NCI-H345 treated with DMSO at 0.1 percent for 48 hours (cell line): Measurements from ENCODE around the gene ADCY4.
"Not testable (repeated sequence)": the region's sequence is repeated elsewhere in the genome, so short reads cannot be mapped to it uniquely, and the experiment has no call there.

Source experiments
- DNase-seq: peaks from one replicate; lab custom pipeline; 2025; ENCODE audit not compliant: unreplicated experiment; lab: John Stamatoyannopoulos, UW

ADCY4 gene

DNA sequence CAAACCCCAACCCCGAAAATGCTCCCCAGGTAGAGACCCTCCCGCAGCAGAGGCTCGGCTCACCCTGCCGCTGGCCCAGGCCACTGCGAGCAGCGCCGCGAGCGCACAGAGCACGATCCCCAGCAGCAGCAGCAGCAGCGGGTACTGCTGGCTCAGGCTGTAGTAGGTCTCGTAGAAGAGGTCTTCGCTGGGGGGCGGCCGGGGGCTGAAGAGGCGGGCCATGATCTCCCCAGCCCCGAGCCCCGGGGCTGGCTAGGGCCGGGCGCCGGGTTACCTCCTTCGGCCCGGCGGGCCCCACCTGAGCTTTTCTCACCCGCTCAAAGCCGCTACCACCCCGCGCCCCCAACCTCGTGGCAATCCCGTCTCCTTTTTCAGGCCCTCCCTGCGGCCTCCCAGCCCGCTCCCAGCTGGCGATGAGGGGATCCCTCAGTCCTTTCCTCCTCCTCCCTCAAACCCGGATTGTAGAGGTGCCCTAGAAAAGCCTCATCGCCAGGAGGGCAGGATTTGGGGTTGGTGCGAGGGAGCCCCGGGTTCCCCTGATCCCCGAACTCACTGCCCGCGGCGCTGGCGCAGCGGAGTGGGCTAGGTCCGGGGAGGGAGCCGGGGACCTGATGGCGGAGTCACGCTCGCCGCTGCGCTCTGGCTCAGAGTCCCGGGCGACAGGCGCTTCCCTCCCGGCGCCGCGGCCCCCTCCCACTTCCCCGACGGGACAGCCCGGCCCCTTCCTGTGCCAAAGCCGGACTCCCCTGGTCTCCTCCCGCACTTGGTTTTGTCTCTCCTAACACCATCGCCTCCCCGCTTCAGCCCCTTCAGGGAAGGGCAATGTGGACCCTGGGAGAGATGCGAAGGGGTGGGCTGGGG lies at the start of gene ADCY4:
Gene ADCY4 (minus strand): TSS at position 641 of the 861 bp plus-strand sequence. CDS start 419 bp downstream, at position 222.
- DNase-seq: no peak

DNA sequence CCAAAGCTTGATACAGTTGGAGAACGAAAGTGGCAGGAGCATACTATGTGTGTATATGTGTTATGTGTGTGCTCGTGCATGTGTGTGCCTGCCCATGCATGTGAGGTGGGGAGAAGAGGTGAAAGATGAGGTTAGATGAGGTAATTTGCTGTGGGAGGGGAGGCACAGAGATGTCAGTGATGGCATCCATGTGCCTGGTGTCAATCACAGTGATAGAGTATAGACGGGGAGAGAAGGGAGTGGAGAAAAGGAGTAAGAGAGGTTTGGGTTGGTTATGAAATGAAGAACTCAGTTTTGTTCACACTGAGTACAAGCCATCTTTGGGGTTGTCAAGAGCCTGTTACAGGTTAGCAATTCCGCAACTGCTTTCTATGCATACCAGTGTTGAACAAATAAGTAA lies 49.3 kb upstream of the ADCY4 start:
- no peak for DNase-seq

DNA sequence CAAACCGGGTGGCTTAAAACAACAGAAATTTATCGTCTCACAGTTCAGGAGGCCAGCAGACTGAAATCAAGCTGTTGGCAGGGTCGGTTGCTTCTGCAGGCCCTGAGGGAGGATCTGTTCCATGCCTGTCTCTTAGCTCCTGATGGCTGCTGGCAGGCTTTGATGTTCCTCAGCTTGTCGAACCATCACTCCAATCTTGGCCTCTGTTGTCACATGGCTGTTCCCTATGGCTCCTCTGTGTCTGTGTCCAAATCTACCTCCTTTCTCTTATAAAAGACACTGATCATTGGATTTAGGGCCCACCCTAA lies 47.1 kb upstream of the ADCY4 start:
- no peak for DNase-seq

DNA sequence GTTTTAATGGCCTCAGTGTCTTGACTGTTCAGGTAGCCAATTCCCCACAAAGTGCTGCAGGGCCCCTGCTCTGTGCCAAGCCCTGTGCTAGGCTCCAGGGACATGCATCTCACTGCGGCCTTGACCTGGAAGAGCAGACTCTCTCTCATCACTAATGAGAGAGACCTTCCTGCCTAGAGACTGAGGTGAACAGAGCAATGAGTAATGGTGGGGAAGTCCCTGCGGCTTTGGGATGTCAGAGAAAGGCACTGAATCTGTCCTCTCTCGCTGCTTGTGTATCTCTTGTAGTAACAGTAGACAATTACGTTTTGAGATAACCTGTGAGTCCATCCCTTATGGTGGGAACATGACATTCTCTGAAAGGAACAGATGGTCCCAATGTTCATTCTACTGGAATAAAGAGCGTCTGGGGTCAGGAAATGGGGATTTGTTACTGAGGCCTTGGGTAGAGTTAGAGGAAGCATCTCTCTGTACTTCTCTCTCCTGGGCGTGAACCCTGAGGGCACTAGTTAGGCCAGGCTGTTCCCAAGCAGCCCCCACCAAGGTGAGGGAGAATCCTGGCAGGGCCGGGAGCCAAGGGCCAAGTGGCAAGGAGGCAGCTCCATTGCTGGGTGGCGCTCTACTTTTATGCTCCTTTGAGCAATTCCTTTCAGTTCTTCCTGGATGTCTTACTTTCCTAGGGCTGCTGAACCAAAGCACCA lies 46.6 kb upstream of the ADCY4 start:
- no peak for DNase-seq

DNA sequence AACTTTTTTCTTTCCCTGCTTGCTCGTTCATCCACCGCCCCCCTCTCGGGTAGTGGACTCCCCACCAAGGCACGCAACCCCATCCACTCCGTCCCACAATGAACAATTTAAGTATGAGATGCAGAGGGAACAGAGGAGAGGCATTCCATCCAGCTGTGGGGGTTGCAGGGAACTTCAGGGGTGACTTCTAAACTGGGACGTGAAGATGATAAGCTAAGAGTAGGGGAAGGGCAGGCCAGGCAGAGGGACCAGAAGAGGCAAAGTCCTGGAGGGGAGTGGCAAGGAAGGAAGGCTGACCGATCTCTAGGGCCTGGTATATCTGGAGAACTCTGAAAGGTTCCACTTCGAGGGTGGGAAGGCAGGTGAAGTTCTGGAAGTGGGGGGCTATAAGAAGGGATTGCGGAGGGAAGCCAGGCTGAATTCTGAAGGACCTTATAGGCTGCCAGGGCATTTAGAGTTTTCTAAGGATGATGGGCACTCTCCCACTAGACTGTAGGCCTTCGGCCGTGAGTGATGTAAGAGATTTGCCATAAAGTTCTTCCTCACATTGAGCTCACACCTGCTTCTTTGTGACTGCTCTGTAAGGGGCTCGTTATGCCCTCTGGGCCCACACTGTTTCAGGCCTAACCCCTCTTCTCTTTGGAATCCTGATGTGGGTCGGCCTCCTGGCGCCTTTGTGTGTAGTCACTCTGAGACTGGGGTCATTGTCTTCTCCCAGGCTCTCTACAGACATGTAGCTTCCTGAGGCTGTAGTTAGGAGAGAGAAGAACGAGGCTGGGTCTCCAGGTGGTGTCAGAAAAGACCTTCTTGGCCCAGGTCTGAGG lies 45.2 kb upstream of the ADCY4 start:
- no peak for DNase-seq

DNA sequence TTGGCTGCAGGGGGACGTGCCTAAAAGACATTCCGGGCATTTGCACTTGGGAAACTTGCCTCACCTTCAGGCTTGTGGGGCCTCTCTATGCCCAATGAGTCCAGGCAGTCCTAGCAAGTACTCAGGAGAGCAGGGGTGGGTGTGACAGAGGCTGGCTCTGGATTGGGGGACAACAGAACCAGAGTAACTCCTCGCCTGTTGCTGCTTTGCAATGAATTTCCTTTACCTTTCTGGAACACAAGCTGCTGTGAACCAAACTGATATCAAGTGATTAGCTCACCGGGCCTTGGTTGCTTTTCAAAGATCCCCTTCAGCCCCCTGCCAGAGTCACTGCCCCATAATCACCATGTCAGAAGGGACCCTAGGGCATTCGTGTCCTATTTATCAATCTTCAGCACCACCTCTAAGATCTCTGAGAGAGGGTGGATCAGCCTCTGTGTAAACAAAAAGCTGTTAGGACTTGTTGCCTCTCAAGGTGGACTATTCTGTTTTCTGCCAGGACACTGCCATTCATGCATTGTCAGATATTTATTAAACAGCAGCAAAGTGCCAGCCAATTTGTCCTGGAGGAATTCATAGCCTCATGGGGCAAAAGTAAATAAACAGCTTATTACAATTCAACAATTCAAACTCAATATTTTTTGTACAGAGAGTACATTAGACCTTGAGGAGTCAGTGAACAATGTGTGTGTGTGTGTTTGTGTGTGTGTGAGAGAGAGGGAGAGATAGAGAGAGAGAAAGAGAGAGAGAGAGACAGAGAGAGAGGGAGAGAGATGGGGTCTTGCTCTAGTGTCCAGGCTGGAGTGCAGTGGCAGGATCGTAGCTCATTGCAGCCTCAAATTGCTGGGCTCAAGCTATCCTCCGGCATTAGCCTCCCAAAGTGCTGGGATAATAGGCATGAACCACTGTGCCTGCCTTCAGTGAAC lies 44.4 kb upstream of the ADCY4 start:
- no peak for DNase-seq

DNA sequence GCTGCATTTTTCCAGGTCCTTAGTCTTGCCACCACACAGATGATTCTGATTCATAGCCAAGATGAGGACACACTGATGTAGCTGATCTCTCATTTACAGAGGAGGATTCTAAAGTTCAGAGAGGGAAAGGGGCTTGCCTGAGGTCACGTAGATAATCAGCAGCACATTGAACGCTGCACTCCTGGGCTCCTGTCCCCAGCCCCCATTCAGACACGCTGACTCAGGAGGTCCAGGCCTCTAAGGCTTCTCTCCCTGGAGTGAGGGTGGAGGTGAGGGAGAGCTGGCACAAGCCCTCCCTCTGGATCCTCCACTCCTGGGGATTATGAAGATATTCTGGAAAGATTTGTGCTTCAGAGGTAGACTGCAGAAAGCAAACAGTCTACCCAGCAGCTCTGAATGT lies 43.5 kb upstream of the ADCY4 start:
- DNase-seq: no peak

DNA sequence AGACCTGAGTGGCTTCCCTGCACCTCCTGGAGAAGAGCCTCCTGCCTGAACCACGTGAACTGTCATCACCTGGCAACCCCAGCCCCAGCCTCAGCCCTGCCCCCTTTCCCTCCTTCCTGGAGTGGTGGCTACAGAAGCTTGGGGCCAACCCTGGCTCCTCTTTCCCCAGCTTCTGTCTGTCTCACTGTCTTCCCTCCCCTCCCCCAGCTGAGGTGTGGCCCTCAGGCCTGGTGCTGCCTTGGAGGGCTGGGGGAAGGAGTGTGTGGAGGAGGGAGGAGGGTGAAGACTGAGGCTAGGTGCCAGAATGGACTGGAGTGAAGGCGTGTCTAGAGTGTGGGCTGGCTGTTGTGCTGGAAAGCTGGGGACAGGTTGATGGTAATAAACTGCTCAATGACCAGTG lies 42.8 kb upstream of the ADCY4 start:
- DNase-seq: no peak

DNA sequence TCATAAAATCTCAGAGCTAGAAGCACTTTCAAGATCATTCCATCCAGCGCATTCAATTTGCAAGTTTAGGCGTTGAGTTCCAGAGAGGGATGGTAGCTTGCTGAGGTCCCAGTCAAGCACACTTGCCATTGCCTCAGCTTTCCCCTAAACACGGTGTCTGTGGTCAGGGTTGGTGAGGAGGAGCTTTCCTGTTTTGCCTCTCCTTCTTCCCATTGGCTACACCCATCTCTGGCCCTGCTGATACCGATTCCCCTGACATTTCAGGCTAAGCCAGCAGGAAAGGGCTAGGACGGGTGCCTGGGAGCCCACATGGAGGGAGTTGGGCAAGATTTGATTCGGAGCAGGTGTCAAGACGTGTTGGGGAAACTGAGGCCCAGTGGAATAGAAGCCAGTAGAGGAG lies 42.3 kb upstream of the ADCY4 start:
- DNase-seq: no peak

DNA sequence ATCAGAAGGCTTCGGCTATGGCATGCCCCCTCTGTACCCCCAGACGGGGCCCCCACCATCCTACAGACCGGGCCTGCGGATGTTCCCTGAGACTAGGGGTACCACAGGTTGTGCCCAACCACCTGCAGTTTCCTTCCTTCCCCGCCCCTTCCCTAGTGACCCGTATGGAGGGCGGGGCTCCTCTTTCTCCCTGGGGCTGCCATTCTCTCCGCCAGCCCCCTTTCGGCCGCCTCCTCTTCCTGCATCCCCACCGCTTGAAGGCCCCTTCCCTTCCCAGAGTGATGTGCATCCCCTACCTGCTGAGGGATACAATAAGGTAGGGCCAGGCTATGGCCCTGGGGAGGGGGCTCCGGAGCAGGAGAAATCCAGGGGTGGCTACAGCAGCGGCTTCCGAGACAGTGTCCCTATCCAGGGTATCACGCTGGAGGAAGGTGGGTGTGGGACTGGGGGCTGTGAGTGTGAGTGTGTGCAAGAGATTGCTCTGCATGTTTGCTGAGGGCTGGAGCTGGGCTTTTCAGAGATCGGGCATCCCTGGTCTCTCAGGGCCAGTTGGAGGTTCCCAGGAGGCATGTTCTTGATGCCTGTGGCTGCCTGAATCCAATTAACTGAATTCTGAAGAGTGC lies 41.7 kb upstream of the ADCY4 start:
- DNase-seq: no peak

DNA sequence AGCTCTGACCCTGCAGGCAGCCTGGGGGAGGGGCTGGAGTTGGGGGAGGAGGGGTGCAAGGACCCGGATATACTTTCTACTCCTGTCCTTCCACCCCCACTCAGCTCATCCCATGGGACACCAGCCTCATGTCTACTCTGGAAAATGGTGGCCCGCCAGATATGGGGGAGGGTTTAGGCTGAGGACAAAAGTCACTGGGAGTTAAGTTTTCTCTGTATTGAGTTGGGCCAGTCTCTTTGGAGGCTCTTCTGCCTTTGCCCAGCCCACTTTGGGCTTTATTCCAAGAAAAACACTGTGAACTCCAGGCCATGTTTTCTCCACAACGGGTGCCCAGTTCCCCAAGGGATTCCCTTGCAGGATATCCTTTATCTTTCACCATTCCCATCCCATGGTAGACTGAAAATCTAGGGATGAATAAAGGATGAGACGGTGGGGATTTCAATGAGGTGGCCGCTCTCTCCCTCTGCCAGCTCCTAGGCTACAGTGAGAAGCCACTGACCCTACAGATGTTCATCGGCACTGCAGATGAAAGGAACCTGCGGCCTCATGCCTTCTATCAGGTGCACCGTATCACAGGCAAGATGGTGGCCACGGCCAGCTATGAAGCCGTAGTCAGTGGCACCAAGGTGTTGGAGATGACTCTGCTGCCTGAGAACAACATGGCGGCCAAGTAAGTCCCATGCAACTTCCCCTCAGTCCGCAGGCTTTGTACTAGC lies 38.0 kb upstream of the ADCY4 start:
- no peak for DNase-seq

DNA sequence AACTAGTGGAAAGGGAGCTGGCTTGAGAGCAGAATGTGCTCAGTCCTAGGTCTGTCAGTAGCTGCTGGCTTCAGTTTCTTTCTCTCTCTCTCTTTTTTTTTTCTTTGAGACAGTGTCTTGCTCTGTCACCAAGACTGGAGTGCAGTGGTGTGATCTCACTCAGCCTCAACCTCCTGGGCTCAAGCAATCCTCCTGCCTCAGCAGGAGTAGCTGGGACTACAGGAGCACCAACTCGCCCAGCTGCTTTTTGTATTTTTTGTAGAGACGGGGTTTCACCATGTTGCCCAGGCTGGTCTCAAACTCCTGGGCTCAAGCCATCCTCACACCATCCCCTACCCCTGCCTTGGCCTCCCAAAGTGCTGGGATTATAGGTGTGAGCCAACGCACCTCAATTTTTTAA lies 36.7 kb upstream of the ADCY4 start:
- DNase-seq: not testable (repeated sequence)

DNA sequence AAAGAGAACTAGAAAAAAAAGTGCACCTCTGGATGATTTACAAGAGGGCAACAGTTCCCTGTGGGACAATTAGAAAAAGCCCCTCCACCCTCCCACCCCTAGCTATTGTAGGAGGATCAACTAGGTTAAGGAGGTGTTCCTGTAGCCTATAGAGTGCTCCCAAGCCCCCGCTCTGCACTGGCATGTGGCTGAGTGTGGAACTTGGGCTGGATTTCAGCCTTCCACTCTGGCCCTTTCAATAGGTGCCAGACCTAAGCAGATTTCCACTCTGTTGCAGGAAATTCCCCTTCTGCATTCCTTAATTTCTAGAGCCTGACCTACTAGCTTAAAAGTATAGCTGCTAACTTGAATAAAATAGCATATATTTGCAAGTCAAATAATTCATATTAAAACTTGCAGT lies 35.9 kb upstream of the ADCY4 start:
- no peak for DNase-seq

DNA sequence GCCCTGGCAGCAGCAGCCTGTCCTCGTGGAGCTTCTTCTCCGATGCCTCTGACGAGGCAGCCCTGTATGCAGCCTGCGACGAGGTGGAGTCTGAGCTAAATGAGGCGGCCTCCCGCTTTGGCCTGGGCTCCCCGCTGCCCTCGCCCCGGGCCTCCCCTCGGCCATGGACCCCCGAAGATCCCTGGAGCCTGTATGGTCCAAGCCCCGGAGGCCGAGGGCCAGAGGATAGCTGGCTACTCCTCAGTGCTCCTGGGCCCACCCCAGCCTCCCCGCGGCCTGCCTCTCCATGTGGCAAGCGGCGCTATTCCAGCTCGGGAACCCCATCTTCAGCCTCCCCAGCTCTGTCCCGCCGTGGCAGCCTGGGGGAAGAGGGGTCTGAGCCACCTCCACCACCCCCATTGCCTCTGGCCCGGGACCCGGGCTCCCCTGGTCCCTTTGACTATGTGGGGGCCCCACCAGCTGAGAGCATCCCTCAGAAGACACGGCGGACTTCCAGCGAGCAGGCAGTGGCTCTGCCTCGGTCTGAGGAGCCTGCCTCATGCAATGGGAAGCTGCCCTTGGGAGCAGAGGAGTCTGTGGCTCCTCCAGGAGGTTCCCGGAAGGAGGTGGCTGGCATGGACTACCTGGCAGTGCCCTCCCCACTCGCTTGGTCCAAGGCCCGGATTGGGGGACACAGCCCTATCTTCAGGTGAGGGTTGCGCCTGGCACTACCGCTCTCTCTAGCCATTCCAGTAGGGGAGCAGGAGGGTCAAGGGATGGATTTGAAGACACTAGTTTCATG lies 35.2 kb upstream of the ADCY4 start:
- no peak for DNase-seq

DNA sequence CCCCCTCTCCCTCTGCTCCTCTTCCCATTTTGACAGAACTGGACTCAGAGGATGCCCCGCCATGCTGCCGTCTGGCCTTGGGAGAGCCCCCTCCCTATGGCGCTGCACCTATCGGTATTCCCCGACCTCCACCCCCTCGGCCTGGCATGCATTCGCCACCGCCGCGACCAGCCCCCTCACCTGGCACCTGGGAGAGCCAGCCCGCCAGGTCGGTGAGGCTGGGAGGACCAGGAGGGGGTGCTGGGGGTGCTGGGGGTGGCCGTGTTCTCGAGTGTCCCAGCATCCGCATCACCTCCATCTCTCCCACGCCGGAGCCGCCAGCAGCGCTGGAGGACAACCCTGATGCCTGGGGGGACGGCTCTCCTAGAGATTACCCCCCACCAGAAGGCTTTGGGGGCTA lies 34.6 kb upstream of the ADCY4 start:
- no peak for DNase-seq

DNA sequence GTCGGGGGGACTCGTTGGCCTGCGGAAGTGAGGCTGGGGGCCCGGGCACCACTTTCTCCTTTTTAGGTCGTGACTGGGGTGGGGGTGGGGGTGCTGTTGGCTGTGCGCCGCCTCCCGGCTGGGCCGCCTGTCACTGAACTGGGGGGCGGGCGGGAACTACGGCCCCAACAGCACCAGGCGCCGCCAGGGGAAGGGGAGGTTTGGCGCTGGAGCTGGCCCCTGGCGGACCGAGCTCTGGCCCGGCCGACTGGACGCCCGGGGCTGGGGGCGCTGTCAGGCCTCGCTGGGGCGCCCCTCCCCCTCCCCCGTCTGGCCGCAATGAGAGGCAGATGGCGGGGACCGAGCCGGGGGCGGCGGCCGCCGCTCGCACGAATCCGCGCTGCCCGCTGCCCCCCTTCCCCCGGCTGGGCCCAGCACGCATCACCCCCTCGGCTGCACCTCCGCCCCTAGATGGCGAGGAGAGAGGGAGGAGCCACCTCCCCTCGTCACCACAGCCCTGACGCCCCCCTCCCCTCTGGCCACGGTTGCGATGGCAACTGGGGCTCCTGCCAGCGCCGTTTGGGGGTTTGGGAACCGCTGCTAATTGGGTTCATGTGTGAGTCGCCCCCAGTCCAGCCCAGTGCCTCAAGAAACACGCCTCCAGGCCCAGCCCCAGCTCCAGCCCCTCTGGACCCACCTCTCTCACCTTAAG lies 33.8 kb upstream of the ADCY4 start:
- no peak for DNase-seq

DNA sequence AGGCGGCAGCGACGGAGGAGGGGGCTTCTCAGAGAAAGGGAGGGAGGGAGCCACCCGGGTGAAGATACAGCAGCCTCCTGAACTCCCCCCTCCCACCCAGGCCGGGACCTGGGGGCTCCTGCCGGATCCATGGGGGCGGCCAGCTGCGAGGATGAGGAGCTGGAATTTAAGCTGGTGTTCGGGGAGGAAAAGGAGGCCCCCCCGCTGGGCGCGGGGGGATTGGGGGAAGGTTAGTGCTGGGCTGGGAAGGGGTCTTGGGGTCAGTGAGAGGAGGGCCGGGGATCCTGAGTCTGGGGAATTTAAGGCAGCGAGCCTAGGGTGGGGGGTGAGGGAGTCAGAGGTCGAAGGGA lies 33.3 kb upstream of the ADCY4 start:
- no peak for DNase-seq

DNA sequence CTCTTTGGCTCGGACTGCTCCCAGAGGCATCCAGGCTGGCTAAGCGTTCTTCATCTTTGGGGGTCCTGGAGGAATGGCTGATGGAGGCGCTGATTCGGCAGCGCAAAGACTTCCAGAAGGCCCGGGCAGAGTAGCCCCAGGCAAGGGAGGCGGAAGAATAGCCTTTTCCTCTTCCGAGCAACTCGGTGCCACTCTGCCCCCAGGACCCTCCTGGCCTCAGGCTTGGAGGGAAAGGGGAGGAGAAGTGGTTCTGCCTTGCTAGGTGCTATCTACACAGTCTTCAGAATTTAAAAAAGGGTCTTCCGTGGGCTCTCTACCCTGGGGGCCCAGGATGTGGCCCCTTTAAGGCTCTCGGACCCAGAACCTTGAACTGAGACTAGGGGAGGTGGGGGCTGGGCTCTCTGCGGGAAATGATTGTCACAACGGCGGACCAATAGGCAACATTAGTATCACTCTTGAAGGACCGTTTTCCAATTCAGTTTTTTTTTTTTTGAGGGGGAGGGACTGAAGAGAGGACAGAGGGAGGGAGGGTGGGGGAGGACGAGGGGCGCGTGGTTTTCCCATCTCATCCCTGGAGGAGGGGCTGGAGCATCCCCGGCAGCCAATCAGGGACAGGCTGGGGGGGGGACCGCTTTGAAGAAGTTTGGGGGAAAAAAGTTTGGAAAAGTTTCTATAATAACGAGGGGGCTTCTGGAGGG lies 32.8 kb upstream of the ADCY4 start, which contains the start of gene NFATC4:
Gene NFATC4 (plus strand): TSS at position 671 of the 698 bp plus-strand sequence. CDS start 157 bp downstream, outside the sequence.
- peak; percentile 53 for DNase-seq
